Neural cell (in vitro differentiated cells): Measurements from ENCODE around the gene ACSM6. TPM values are rescaled to one million over a fixed set of nuclear protein-coding genes. Genes with fewer than 3 reads are reported as not detected.

Experiments used
- H2AFZ ChIP-seq: fragments of 200-600, 300-800 bp; sonication (generic), shearing (Covaris generic); 2 replicates; pipeline ENCODE4 v1.6.0; 2014; ENCODE audit warnings: low read depth, mild to moderate bottlenecking, antibody characterized with exemption, low read length, moderate library complexity
- H3F3A ChIP-seq: fragments of 200-600 bp; shearing (Covaris generic); 2 replicates; pipeline ENCODE4 v1.6.1; 2016; ENCODE audit warnings: mild to moderate bottlenecking, moderate library complexity, mixed read lengths, antibody characterized with exemption, low read length; ENCODE audit not compliant: insufficient read depth, poor library complexity, severe bottlenecking
- H3K27ac ChIP-seq: fragments of 200-600, 300-800 bp; sonication (generic), shearing (Covaris generic); 2 replicates; pipeline ENCODE4 v1.5.1; 2014; ENCODE audit warnings: mild to moderate bottlenecking, low read length, moderate library complexity
- H3K27me3 ChIP-seq: fragments of 300-800, 200-600 bp; sonication (generic), shearing (Covaris generic); 2 replicates; pipeline ENCODE4 v1.6.0; 2014; ENCODE audit warnings: mild to moderate bottlenecking, low read depth, low read length, moderate library complexity; ENCODE audit not compliant: insufficient read depth
- H3K36me3 ChIP-seq: fragments of 300-800, 200-600 bp; sonication (generic), shearing (Covaris generic); 2 replicates; pipeline ENCODE4 v1.5.1; 2014; ENCODE audit warnings: mild to moderate bottlenecking, antibody characterized with exemption, low read length, moderate library complexity; ENCODE audit not compliant: insufficient read depth
- H3K4me2 ChIP-seq: fragments of 300-800, 200-600 bp; sonication (generic), shearing (Covaris generic); 2 replicates; pipeline ENCODE4 v1.6.0; 2014; ENCODE audit warnings: mild to moderate bottlenecking, low read length
- H3K4me3 ChIP-seq: fragments of 300-800, 200-600 bp; sonication (generic), shearing (Covaris generic); 2 replicates; pipeline ENCODE4 v1.5.1; 2014; ENCODE audit warnings: mild to moderate bottlenecking, low read length, moderate library complexity
- H3K79me2 ChIP-seq: fragments of 200-600 bp; shearing (Covaris generic); replicated peaks from 2 replicates; pipeline ENCODE4 v1.6.0; 2014; ENCODE audit warnings: mild to moderate bottlenecking, low read length, moderate library complexity; ENCODE audit not compliant: insufficient read depth
- H3K9ac ChIP-seq: fragments of 300-800, 200-600 bp; sonication (generic), shearing (Covaris generic); 2 replicates; pipeline ENCODE4 v1.6.1; 2016; ENCODE audit warnings: mild to moderate bottlenecking, low read length, mixed read lengths
- H3K9me2 ChIP-seq: fragments of 200-600 bp; shearing (Covaris generic); 2 replicates; pipeline ENCODE4 v1.6.1; 2016; ENCODE audit warnings: mild to moderate bottlenecking, low read length, mixed read lengths; ENCODE audit not compliant: insufficient read depth
- H3K9me3 ChIP-seq: fragments of 200-600, 300-800 bp; sonication (generic), shearing (Covaris generic); 2 replicates; pipeline ENCODE4 v1.6.1; 2016; ENCODE audit warnings: mild to moderate bottlenecking, mixed run types, low read length, moderate library complexity, mixed read lengths
- H4K20me1 ChIP-seq: fragments of 200-600 bp; shearing (Covaris generic); 2 replicates; pipeline ENCODE4 v1.6.1; 2016; ENCODE audit warnings: mild to moderate bottlenecking, mixed run types; ENCODE audit not compliant: insufficient read depth
- CTCF ChIP-seq: fragments of 450-650 bp; IDR thresholded peaks from 2 replicates; pipeline ENCODE4 v1.5.1; 2014; ENCODE audit warnings: antibody characterized with exemption, mild to moderate bottlenecking, moderate library complexity; ENCODE audit not compliant: poor library complexity, severe bottlenecking
- EP300 ChIP-seq: fragments of 450-650 bp; conservative IDR thresholded peaks from 2 replicates; pipeline ENCODE4 v1.6.1; 2014; ENCODE audit warnings: antibody characterized with exemption, mild to moderate bottlenecking, moderate library complexity; ENCODE audit not compliant: poor library complexity, severe bottlenecking
- EZH2 ChIP-seq: fragments of 200-600, 300-800 bp; shearing (Covaris generic), sonication (generic); IDR thresholded peaks from 2 replicates; pipeline ENCODE4 v1.6.1; 2014; ENCODE audit warnings: antibody characterized with exemption, low read length, borderline replicate concordance, mild to moderate bottlenecking; ENCODE audit not compliant: insufficient read depth, poor library complexity, severe bottlenecking
- MXI1 ChIP-seq: fragments of 450-650 bp; conservative IDR thresholded peaks from 2 replicates; pipeline ENCODE4 v1.6.1; 2014; ENCODE audit warnings: antibody characterized with exemption, mild to moderate bottlenecking; ENCODE audit not compliant: poor library complexity, severe bottlenecking
- POLR2AphosphoS5 ChIP-seq: IDR thresholded peaks from 2 replicates; pipeline ENCODE4 v1.6.1; 2012
- RAD21 ChIP-seq: fragments of 450-650 bp; conservative IDR thresholded peaks from 2 replicates; pipeline ENCODE4 v1.6.1; 2014; ENCODE audit warnings: antibody characterized with exemption, mild to moderate bottlenecking, moderate library complexity
- REST ChIP-seq: IDR thresholded peaks from 2 replicates; pipeline ENCODE4 v1.6.1; 2012; ENCODE audit warnings: borderline replicate concordance
- SMC3 ChIP-seq: fragments of 450-650 bp; conservative IDR thresholded peaks from 2 replicates; pipeline ENCODE4 v1.6.1; 2014; ENCODE audit warnings: antibody characterized with exemption, mild to moderate bottlenecking, moderate library complexity; ENCODE audit not compliant: poor library complexity
- TAF1 ChIP-seq: IDR thresholded peaks from 2 replicates; pipeline ENCODE4 v1.6.1; 2012; ENCODE audit warnings: low read depth
- polyA plus RNA-seq: library from polyadenylated mRNA; depleted of rRNA; stranded (reverse); fragments of >200 nt; gene quantifications from 2 replicates; pipeline ENCODE4 v1.2.3, GENCODE V29; 2014
- small RNA-seq, 3 experiments: library from RNA; depleted of rRNA; stranded (forward); fragments of <200 nt; gene quantifications; one replicate each; pipeline ENCODE3, GENCODE V24; 2012

ACSM6 gene
- polyA plus RNA-seq, 1 donor from 2014 or later = not detected

DNA sequence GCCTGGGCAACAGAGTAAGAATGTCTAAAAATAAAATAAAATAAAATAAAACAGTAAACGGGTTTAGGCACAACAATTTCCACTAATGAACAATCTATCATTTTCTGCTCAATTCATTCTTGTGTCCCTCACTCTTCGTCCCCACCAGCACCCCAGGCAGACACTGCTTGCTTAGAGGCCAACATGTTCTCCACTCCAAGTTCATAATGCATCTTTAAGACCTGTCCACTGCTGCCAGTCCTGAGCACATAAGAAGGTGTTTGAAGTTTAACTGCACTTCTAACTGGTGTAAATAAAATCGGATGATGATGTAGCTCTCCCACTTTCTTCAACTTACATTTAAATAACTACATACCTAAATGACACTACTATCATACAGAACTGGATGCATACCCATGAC, 83.6 kb downstream of the ACSM6 start:
- H4K20me1 ChIP-seq = no peaks in the 10 kb centered on the region
- H3K27ac ChIP-seq = no peak overlapping the region
- no peak overlapping the region for H3K9ac ChIP-seq
- no peaks in the 10 kb centered on the region for H3K9me2 ChIP-seq
- TF ChIP-seq POLR2AphosphoS5 (no peak), CTCF (no peak), TAF1 (no peak), EP300 (no peak), EZH2 (no peak), SMC3 (no peak), MXI1 (no peak), RAD21 (no peak), REST (no peak)
- H3K27me3 ChIP-seq = no peaks in the 10 kb centered on the region
- no peak overlapping the region for H3K4me3 ChIP-seq
- H3K36me3 ChIP-seq = no peaks in the 10 kb centered on the region
- no peaks in the 10 kb centered on the region for H3F3A ChIP-seq
- no peaks in the 10 kb centered on the region for H3K9me3 ChIP-seq
- no peak overlapping the region for H3K4me2 ChIP-seq
- no peaks in the 10 kb centered on the region for H3K79me2 ChIP-seq
- H2AFZ ChIP-seq = no peak overlapping the region

Small RNAs within 50 kb of the gene (small RNA-seq; reads per million reads assigned to genes)
- 0 reads per million in 3 experiments for gene AL157834.3

Other genes starting within 250 kb of the ACSM6 start
- 5.1 TPM in 2 replicates for gene CYP2C8, start 124.7 kb upstream of the ACSM6 start, polyA plus RNA-seq
- 1.0 and 1.5 TPM in 2 replicates for gene PDLIM1, start 96.8 kb downstream of the ACSM6 start, polyA plus RNA-seq